K562 (cell line): ENCODE data around the gene EEF2. TPM values are rescaled to one million over a fixed set of nuclear protein-coding genes. Genes with fewer than 3 reads are reported as not detected.

Experiments used
- CEBPZ ChIP-seq: fragments of 150-350 bp; IDR thresholded peaks from 2 replicates; pipeline ENCODE4 v1.6.1; 2014; ENCODE audit warnings: low read depth, mild to moderate bottlenecking, low read length, borderline replicate concordance
- DMBX1 ChIP-seq: fragments of 250-450 bp; sonication (Bioruptor Pico); IDR thresholded peaks from 2 replicates; pipeline ENCODE4 v1.8.0; 2022; ENCODE audit warnings: inconsistent platforms, mild to moderate bottlenecking, moderate library complexity, borderline replicate concordance
- KLF13 ChIP-seq: fragments of 450-650 bp; IDR thresholded peaks from 2 replicates; pipeline ENCODE4 v1.6.1; 2016; ENCODE audit warnings: missing genetic modification characterization, low read depth, mild to moderate bottlenecking, missing compliant biosample characterization, moderate library complexity, borderline replicate concordance
- KLF6 ChIP-seq: fragments of 250-450 bp; sonication (Bioruptor Pico); IDR thresholded peaks from 2 replicates; pipeline ENCODE4 v1.4.0; 2020; ENCODE audit warnings: mild to moderate bottlenecking, moderate library complexity, borderline replicate concordance
- POLR2H ChIP-seq: IDR thresholded peaks from 2 replicates; pipeline ENCODE4 v1.6.1; 2016; ENCODE audit warnings: missing genetic modification characterization, low read depth, mild to moderate bottlenecking, control low read depth, missing compliant biosample characterization, moderate library complexity
- POLR3A ChIP-seq: IDR thresholded peaks from 2 replicates; pipeline ENCODE4 v1.6.1; 2011; ENCODE audit warnings: borderline replicate concordance, mild to moderate bottlenecking, moderate library complexity; ENCODE audit not compliant: insufficient read length, insufficient read depth; ENCODE audit errors: extremely low read depth
- SIN3B ChIP-seq: fragments of 450-650 bp; IDR thresholded peaks from 2 replicates; pipeline ENCODE4 v1.6.1; 2017; ENCODE audit warnings: low read depth, mild to moderate bottlenecking, moderate library complexity
- SP2 ChIP-seq: IDR thresholded peaks from 2 replicates; pipeline ENCODE4 v1.6.1; 2011; ENCODE audit warnings: mild to moderate bottlenecking, low read depth, low read length, moderate library complexity; ENCODE audit not compliant: poor library complexity, severe bottlenecking; ENCODE audit errors: extremely low read depth
- STAG1 ChIP-seq: sonication (generic); formaldehyde crosslinking; IDR thresholded peaks from 2 replicates; pipeline ENCODE4 v1.5.0; 2020; ENCODE audit warnings: missing genetic modification reagents, borderline replicate concordance
- ZC3H8 ChIP-seq: fragments of 450-650 bp; IDR thresholded peaks from 2 replicates; pipeline ENCODE4 v1.6.1; 2017
- ZNF644 ChIP-seq: fragments of 200-800 bp; sonication (Bioruptor generic); IDR thresholded peaks from 2 replicates; pipeline ENCODE4 v1.6.1; 2016; ENCODE audit warnings: low read depth, missing genetic modification characterization, missing compliant biosample characterization
- polyA plus RNA-seq, 8 experiments: library from polyadenylated mRNA; depleted of rRNA in 4 of 8; stranded (reverse) in 5 of 8; unstranded in 3 of 8; fragments of >200 nt; fragmentation: Nextera tagmentation in 2 of 8; fragmentation: Illumina TruSeq in 1 of 8; extraction: Ambion mirVana in 2 of 8; extraction: Trizol in 1 of 8; gene quantifications; 2 replicates each; pipeline versions ENCODE4 v1.2.1 to v1.2.3, GENCODE V29; 2011 to 2014; ENCODE audit warnings: inconsistent platforms in 1 of 8, missing spikeins in 1 of 8
- total RNA-seq, 7 experiments: library from RNA; depleted of rRNA in 6 of 7; stranded (reverse); fragments of >200 nt in 6 of 7; fragmentation: Illumina TruSeq in 2 of 7; extraction: Trizol in 2 of 7; gene quantifications; 2 replicates each; pipeline versions ENCODE4 v1.2.1 to v1.2.3, GENCODE V29; 2011 to 2021; ENCODE audit warnings: low replicate concordance in 1 of 7
- TF ChIP-seq, protein P1 (sequence below): sonication (generic); formaldehyde crosslinking; IDR thresholded peaks from 2 replicates; pipeline ENCODE4 v1.8.0; 2023; ENCODE audit warnings: missing genetic modification reagents, mild to moderate bottlenecking, borderline replicate concordance
- TF ChIP-seq, protein P2 (sequence below): fragments of 200-400 bp; formaldehyde crosslinking; IDR thresholded peaks from 2 replicates; pipeline ENCODE4 v1.6.1; 2017; ENCODE audit warnings: mild to moderate bottlenecking, low read depth, low read length, moderate library complexity
- TF ChIP-seq, protein P3 (sequence below): fragments of 450-650 bp; IDR thresholded peaks from 2 replicates; pipeline ENCODE4 v1.6.1; 2016; ENCODE audit warnings: low read depth, mild to moderate bottlenecking, moderate library complexity

The EEF2 gene
- total and polyA plus RNA-seq, 9 of the 15 experiments (the other 6 are each of a cell fraction or from before 2014, with no cell fraction given), result 372 to 3,003 (median 1,453) TPM

DNA sequence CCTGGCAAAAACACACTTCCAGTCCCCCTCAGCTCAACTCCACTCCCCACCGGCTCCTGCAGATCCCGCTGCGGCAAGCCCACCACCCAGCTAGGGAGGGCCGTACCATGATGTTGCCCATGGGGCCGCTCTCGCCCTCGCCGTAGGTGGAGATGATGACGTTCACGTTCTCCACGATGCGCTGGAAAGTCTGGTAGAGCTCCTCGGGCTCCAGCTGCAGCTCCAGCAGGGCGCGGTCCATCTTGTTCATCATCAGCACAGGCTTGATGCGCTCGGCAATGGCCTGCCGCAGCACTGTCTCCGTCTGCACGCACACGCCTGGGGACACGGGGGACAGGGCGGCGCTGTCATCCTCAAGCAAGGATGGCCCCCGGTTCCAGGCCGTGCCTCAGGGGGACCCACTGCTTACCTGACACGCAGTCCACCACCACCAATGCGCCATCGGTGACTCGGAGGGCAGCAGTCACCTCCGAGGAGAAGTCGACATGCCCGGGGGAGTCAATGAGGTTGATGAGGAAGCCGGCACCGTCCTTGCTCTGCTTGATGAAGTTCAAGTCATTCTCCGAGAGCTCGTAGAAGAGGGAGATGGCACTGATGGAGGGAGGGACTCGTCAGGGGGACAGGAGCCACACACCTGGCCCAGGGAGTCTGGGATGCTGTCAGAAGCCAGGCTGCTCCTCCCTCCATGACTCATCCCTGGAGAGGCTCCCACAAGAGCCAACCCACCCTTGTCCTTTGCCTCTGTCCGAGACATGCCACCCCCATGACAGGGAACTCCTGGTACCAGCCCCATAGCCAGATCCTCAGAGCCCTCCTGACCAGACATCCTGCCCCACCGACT, 2.3 kb downstream of the EEF2 start (continued):
- no peak for TF ChIP-seq STAG1
- TF ChIP-seq DMBX1, result no peak
- TF ChIP-seq, protein P1, sequence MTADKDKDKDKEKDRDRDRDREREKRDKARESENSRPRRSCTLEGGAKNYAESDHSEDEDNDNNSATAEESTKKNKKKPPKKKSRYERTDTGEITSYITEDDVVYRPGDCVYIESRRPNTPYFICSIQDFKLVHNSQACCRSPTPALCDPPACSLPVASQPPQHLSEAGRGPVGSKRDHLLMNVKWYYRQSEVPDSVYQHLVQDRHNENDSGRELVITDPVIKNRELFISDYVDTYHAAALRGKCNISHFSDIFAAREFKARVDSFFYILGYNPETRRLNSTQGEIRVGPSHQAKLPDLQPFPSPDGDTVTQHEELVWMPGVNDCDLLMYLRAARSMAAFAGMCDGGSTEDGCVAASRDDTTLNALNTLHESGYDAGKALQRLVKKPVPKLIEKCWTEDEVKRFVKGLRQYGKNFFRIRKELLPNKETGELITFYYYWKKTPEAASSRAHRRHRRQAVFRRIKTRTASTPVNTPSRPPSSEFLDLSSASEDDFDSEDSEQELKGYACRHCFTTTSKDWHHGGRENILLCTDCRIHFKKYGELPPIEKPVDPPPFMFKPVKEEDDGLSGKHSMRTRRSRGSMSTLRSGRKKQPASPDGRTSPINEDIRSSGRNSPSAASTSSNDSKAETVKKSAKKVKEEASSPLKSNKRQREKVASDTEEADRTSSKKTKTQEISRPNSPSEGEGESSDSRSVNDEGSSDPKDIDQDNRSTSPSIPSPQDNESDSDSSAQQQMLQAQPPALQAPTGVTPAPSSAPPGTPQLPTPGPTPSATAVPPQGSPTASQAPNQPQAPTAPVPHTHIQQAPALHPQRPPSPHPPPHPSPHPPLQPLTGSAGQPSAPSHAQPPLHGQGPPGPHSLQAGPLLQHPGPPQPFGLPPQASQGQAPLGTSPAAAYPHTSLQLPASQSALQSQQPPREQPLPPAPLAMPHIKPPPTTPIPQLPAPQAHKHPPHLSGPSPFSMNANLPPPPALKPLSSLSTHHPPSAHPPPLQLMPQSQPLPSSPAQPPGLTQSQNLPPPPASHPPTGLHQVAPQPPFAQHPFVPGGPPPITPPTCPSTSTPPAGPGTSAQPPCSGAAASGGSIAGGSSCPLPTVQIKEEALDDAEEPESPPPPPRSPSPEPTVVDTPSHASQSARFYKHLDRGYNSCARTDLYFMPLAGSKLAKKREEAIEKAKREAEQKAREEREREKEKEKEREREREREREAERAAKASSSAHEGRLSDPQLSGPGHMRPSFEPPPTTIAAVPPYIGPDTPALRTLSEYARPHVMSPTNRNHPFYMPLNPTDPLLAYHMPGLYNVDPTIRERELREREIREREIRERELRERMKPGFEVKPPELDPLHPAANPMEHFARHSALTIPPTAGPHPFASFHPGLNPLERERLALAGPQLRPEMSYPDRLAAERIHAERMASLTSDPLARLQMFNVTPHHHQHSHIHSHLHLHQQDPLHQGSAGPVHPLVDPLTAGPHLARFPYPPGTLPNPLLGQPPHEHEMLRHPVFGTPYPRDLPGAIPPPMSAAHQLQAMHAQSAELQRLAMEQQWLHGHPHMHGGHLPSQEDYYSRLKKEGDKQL (CRISPR knock-in tag), result no peak
- no peak for TF ChIP-seq POLR2H (tag)
- no peak for TF ChIP-seq SIN3B
- no peak for TF ChIP-seq KLF13 (tag)
- TF ChIP-seq ZNF644, result no peak
- TF ChIP-seq ZC3H8, result no peak
- TF ChIP-seq CEBPZ, result no peak
- no peak for TF ChIP-seq KLF6 (CRISPR knock-in tag)
- no peak for TF ChIP-seq POLR3A
- TF ChIP-seq, protein P2, sequence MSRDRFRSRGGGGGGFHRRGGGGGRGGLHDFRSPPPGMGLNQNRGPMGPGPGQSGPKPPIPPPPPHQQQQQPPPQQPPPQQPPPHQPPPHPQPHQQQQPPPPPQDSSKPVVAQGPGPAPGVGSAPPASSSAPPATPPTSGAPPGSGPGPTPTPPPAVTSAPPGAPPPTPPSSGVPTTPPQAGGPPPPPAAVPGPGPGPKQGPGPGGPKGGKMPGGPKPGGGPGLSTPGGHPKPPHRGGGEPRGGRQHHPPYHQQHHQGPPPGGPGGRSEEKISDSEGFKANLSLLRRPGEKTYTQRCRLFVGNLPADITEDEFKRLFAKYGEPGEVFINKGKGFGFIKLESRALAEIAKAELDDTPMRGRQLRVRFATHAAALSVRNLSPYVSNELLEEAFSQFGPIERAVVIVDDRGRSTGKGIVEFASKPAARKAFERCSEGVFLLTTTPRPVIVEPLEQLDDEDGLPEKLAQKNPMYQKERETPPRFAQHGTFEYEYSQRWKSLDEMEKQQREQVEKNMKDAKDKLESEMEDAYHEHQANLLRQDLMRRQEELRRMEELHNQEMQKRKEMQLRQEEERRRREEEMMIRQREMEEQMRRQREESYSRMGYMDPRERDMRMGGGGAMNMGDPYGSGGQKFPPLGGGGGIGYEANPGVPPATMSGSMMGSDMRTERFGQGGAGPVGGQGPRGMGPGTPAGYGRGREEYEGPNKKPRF, result no peak
- TF ChIP-seq SP2, result no peak
- TF ChIP-seq, protein P3, sequence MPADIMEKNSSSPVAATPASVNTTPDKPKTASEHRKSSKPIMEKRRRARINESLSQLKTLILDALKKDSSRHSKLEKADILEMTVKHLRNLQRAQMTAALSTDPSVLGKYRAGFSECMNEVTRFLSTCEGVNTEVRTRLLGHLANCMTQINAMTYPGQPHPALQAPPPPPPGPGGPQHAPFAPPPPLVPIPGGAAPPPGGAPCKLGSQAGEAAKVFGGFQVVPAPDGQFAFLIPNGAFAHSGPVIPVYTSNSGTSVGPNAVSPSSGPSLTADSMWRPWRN, result no peak
